HCT116 (cell line): ENCODE measurements around the gene LRP1B.

Experiments
- EZH2phosphoT487 ChIP-seq: fragments of 200-600 bp; IDR thresholded peaks from 2 replicates; pipeline ENCODE4 v1.6.1; 2018; ENCODE audit warnings: antibody characterized with exemption, borderline replicate concordance
- POLR2A ChIP-seq: IDR thresholded peaks from 2 replicates; pipeline ENCODE4 v1.7.0; 2011; ENCODE audit warnings: borderline replicate concordance; ENCODE audit not compliant: insufficient read depth, insufficient read length; ENCODE audit errors: extremely low read depth
- POLR2AphosphoS5 ChIP-seq: IDR thresholded peaks from 2 replicates; pipeline ENCODE4 v1.6.1; 2011; ENCODE audit warnings: mild to moderate bottlenecking, low read depth, low read length, moderate library complexity
- RAD21 ChIP-seq: IDR thresholded peaks from 2 replicates; pipeline ENCODE4 v1.6.1; 2012; ENCODE audit warnings: low read depth, mild to moderate bottlenecking
- ZNF274 ChIP-seq: fragments of 200-500 bp; sonication (Bioruptor generic); IDR thresholded peaks from 2 replicates; pipeline ENCODE4 v1.6.1; 2014; ENCODE audit warnings: mild to moderate bottlenecking, low read depth, low read length, inconsistent platforms
- TF ChIP-seq, protein P1 (sequence below), 3 experiments: fragments of 200-600 bp in 1 of 3; sonication (generic) in 1 of 3; IDR thresholded peaks in 2 of 3; conservative IDR thresholded peaks in 1 of 3; 2 replicates each; pipeline ENCODE4 v1.5.1; 2012 to 2017; ENCODE audit warnings: low read depth in 2 of 3, low read length in 2 of 3, antibody characterized with exemption in 1 of 3, borderline replicate concordance in 1 of 3, control low read depth in 1 of 3, mild to moderate bottlenecking in 1 of 3, mixed read lengths in 1 of 3, mixed run types in 1 of 3, moderate library complexity in 1 of 3; ENCODE audit not compliant: insufficient read depth in 1 of 3
- TF ChIP-seq, protein P2 (sequence below): IDR thresholded peaks from 2 replicates; pipeline ENCODE4 v1.6.1; 2012; ENCODE audit warnings: low read depth

DNA sequence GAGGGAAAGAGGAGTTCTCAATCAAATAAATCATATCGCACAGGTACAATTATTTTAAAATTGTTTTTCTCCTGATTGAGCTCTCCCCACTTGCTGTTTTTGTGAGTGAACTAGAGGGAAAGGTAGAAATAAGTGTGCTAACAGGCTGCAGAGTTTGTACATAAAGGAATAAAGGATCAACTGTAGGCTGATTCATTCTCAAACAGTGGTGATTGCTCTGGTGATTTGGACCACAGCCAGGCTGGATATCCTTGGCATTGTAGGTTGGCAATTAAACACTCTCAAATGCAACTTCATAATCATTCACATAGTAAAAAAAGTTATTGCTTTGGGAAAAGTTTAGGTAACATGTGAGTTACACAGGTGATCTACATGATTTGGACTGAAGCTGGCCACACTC lies 29.8 kb downstream of the LRP1B start:
- TF ChIP-seq RAD21 (no peak), POLR2A (no peak), POLR2AphosphoS5 (no peak), EZH2phosphoT487 (no peak), ZNF274 (no peak)
- TF ChIP-seq, protein P1, sequence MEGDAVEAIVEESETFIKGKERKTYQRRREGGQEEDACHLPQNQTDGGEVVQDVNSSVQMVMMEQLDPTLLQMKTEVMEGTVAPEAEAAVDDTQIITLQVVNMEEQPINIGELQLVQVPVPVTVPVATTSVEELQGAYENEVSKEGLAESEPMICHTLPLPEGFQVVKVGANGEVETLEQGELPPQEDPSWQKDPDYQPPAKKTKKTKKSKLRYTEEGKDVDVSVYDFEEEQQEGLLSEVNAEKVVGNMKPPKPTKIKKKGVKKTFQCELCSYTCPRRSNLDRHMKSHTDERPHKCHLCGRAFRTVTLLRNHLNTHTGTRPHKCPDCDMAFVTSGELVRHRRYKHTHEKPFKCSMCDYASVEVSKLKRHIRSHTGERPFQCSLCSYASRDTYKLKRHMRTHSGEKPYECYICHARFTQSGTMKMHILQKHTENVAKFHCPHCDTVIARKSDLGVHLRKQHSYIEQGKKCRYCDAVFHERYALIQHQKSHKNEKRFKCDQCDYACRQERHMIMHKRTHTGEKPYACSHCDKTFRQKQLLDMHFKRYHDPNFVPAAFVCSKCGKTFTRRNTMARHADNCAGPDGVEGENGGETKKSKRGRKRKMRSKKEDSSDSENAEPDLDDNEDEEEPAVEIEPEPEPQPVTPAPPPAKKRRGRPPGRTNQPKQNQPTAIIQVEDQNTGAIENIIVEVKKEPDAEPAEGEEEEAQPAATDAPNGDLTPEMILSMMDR (IDR thresholded peaks at IDR 0.05 in 2 of 3, conservative IDR thresholded peaks at IDR 0.05 in 1 of 3; ENCODE audit: borderline replicate concordance in 1 of 3, insufficient read depth in 1 of 3, low read depth in 2 of 3, low read length in 2 of 3): no peak
- TF ChIP-seq, protein P2, sequence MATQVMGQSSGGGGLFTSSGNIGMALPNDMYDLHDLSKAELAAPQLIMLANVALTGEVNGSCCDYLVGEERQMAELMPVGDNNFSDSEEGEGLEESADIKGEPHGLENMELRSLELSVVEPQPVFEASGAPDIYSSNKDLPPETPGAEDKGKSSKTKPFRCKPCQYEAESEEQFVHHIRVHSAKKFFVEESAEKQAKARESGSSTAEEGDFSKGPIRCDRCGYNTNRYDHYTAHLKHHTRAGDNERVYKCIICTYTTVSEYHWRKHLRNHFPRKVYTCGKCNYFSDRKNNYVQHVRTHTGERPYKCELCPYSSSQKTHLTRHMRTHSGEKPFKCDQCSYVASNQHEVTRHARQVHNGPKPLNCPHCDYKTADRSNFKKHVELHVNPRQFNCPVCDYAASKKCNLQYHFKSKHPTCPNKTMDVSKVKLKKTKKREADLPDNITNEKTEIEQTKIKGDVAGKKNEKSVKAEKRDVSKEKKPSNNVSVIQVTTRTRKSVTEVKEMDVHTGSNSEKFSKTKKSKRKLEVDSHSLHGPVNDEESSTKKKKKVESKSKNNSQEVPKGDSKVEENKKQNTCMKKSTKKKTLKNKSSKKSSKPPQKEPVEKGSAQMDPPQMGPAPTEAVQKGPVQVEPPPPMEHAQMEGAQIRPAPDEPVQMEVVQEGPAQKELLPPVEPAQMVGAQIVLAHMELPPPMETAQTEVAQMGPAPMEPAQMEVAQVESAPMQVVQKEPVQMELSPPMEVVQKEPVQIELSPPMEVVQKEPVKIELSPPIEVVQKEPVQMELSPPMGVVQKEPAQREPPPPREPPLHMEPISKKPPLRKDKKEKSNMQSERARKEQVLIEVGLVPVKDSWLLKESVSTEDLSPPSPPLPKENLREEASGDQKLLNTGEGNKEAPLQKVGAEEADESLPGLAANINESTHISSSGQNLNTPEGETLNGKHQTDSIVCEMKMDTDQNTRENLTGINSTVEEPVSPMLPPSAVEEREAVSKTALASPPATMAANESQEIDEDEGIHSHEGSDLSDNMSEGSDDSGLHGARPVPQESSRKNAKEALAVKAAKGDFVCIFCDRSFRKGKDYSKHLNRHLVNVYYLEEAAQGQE: no peak
